Testis (tissue), 3 donors: Measurements from ENCODE around the gene YPEL3. TPM values are rescaled to one million over a fixed set of nuclear protein-coding genes. Genes with fewer than 3 reads are reported as not detected.
"Not testable (repeated sequence)": the region's sequence is repeated elsewhere in the genome, so short reads cannot be mapped to it uniquely, and the experiment has no call there.

Experiments used
- DNase-seq: peaks from one replicate; pipeline ENCODE4 v3.0.0-alpha.2; 2019
- H3K27ac ChIP-seq, 2 donors: fragments of 200-600 bp; sonication (generic); one replicate each; pipeline ENCODE4 v1.5.1; 2019
- H3K27me3 ChIP-seq: fragments of 200-600 bp; sonication (generic); one replicate; pipeline ENCODE4 v1.5.1; 2019
- H3K36me3 ChIP-seq: fragments of 200-600 bp; sonication (generic); one replicate; pipeline ENCODE4 v1.5.1; 2017; ENCODE audit warnings: low read depth; ENCODE audit errors: missing control alignments
- H3K4me1 ChIP-seq: fragments of 200-600 bp; sonication (generic); one replicate; pipeline ENCODE4 v1.5.1; 2019
- H3K4me3 ChIP-seq, 2 donors: fragments of 200-600 bp; sonication (generic); one replicate each; pipeline ENCODE4 v1.5.1; 2017 to 2019
- H3K9me3 ChIP-seq: fragments of 200-600 bp; sonication (generic); one replicate; pipeline ENCODE4 v1.5.1; 2017
- CTCF ChIP-seq, 3 experiments: fragments of 450-650 bp in 2 of 3; fragments of 200-600 bp in 1 of 3; sonication (generic) in 1 of 3; IDR thresholded peaks; one replicate each; pipeline ENCODE4 v1.5.1; 2016 to 2019; ENCODE audit warnings: antibody characterized with exemption in 3 of 3, mild to moderate bottlenecking in 2 of 3, moderate library complexity in 1 of 3
- POLR2A ChIP-seq: fragments of 450-650 bp; IDR thresholded peaks from one replicate; pipeline ENCODE4 v1.6.1; 2017; ENCODE audit warnings: antibody characterized with exemption, mild to moderate bottlenecking, moderate library complexity
- WGBS, 2 donors: methylation state at CpG; one replicate each; pipeline ENCODE4 v1.1.5; 2018; 5-methylcytosine and 5-hydroxymethylcytosine counted together
- intact Hi-C: fragments of 100-400 bp; cut with DNase I; formaldehyde crosslinking; loops from one replicate; pipeline ENCODE4 v1.15.1; 2023; ENCODE audit warnings: low total_unique reads
- polyA plus RNA-seq: library from polyadenylated mRNA; stranded (reverse); fragments of 350-450 nt; fragmentation: Illumina TruSeq; extraction: RNeasy Lipid Tissue Mini Kit (QIAGEN cat#74804); gene quantifications from one replicate; pipeline ENCODE4 v1.2.3, GENCODE V29; 2014; ENCODE audit warnings: low read depth, low replicate concordance; ENCODE audit not compliant: insufficient read depth
- total RNA-seq, 2 donors: library from RNA; depleted of rRNA; stranded (reverse); fragments of >200 nt; gene quantifications; one replicate each; pipeline ENCODE4 v1.2.3, GENCODE V29; 2016

YPEL3 gene
- total and polyA plus RNA-seq, 3 donors from 2014 or later, result 55.3 to 75.3 (median 69.4) TPM

DNA sequence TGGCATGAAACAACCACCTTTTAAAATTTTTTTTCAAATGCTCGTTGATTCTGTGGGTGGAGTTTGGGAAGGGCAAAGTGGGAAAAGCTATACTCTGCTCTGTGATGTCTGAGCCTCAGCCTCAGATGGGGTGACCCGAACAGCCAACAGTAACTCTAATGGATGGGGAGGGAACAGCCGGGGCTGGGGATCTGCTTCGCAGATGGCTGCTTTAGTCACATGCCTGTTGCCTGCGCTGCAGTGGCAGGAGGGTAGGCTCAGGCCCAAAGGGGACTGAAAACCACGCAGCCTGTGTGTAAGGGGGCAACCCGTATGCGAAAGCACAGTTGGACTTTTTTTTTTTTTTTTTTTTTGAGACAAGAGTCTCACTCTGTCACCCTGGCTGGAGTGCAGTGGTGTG lies 41.9 kb upstream of the YPEL3 start:
- DNase-seq, result no peak
- H3K4me1 ChIP-seq, result no peaks in the 10 kb centered on the region
- no peaks in the 10 kb centered on the region for H3K36me3 ChIP-seq
- no peak overlapping the region for H3K4me3 ChIP-seq
- H3K9me3 ChIP-seq, result no peaks in the 10 kb centered on the region
- TF ChIP-seq CTCF (IDR thresholded peaks at IDR 0.05), result no peak
- H3K27ac ChIP-seq, result no peak overlapping the region
- intact Hi-C loops, result no loop called here
- WGBS, 2 donors, result 86% methylated on average over 8 of the region's 8 CpGs
- no peaks in the 10 kb centered on the region for H3K27me3 ChIP-seq

DNA sequence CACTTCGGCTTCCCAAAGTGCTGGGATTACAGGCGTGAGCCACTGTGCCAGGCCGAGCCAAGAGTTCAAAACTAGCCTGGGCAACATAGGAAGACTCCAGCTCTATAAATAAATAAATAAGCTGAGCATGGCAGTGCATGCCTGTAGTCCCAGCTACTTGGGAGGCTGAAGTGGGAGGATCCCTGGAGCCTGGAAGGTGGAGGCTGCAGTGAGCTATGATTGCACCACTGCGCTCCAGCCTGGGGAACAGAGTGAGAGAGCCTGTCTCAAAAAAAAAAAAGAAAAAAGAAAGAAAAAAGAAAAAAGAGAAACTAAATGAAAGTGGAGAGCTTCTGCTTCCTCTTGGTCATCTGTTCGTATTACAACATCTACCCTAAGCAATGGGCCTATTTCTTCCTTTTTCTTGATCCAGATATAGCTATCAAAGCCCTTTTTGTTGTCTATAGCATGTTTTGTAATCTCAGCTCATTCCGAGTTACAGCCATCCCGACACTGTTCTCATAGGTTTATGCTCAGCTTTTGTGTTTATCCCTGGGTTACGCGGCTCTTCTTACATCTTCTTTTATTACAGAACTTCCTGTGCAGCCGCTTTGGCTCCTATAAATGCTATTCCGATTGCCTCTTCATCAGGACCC lies 41.1 kb upstream of the YPEL3 start:
- DNase-seq, result no peak
- intact Hi-C loops, result no loop called here
- no peaks in the 10 kb centered on the region for H3K36me3 ChIP-seq
- H3K9me3 ChIP-seq, result no peaks in the 10 kb centered on the region
- WGBS, 2 donors, result 79 to 80% methylated on average over 11 of the region's 11 CpGs
- no peaks in the 10 kb centered on the region for H3K27me3 ChIP-seq
- H3K4me3 ChIP-seq, result no peak overlapping the region
- no peaks in the 10 kb centered on the region for H3K4me1 ChIP-seq
- no peak overlapping the region for H3K27ac ChIP-seq
- TF ChIP-seq CTCF (IDR thresholded peaks at IDR 0.05), result no peak
- TF ChIP-seq POLR2A, result no peak

GRCh38 chr16:30132591-30132990 lies 36.6 kb upstream of the YPEL3 start:
- H3K36me3 ChIP-seq, result no peaks in the 10 kb centered on the region
- H3K9me3 ChIP-seq, result no peaks in the 10 kb centered on the region
- no peak for DNase-seq
- WGBS, 2 donors, result 57 to 63% methylated on average over 3 of the region's 3 CpGs
- TF ChIP-seq CTCF (IDR thresholded peaks at IDR 0.05), result no peak
- no peak for TF ChIP-seq POLR2A
- no peaks in the 10 kb centered on the region for H3K27me3 ChIP-seq
- intact Hi-C loops, result no loop called here
- no peaks in the 10 kb centered on the region for H3K4me1 ChIP-seq
- no peak overlapping the region for H3K4me3 ChIP-seq
- no peak overlapping the region for H3K27ac ChIP-seq

DNA sequence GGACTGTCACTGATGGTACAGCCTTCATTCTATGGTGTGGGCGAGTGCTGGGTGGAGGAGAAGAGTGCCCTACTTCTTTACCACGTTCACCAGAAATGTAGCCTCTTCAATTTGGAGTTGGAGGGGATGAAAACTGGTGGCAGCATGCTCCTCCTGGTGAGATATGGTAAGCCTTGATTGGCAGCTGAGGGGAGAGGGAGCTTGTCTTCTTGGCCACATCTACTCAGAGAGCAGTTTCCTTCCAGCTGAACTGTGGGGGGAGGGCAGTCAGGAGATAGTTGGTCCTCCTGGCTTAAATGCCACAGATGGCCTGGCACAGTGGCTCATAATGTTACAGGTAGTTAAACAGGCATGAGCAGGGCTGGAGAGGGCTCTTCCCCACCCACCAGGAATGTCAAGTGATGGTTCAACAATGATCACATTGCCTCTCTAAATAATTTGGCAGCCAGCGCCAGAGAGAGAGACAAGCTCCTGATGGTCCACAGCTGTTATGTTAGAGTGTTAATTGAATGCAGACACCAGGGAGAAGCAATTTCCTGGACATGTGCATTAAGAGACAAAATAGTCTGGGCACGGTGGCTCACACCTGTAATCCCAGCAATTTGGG lies 36.0 kb upstream of the YPEL3 start:
- Histone ChIP-seq H3K36me3 (no peaks in the 10 kb centered on the region), H3K4me3 (no peak overlapping the region), H3K9me3 (no peaks in the 10 kb centered on the region), H3K27me3 (no peaks in the 10 kb centered on the region), H3K27ac (no peak overlapping the region), H3K4me1 (no peaks in the 10 kb centered on the region)
- intact Hi-C loops, result no loop called here
- 66 to 79% methylated on average over 4 of the region's 4 CpGs for WGBS, 2 donors
- no peak for DNase-seq
- no peak for TF ChIP-seq POLR2A
- no peak for TF ChIP-seq CTCF (IDR thresholded peaks at IDR 0.05)

DNA sequence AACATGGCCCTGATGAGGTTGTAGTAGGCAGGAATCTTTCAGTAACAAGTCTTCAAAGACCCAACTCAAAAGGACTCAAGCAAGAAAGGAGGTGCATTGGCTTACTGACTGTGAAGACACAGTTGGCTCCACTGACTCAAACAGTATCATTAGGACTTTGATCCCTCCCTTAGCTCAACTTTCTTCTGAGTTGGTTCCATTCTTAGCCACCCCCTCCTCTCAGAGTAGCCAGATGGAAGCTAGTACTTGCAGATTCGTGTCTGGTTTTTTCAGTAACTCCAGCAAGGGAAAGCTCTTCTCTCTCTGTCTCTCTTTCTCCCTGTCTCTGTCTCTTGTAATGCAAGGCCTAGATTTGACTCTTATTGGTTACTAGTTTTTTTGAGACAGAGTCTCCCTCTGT lies 32.0 kb upstream of the YPEL3 start:
- no peaks in the 10 kb centered on the region for H3K36me3 ChIP-seq
- H3K27ac ChIP-seq, result no peak overlapping the region
- 88 to 90% methylated on average over 1 of the region's 1 CpG for WGBS, 2 donors
- no peaks in the 10 kb centered on the region for H3K27me3 ChIP-seq
- peaks cover 8% of the 10 kb centered on the region for H3K4me1 ChIP-seq
- TF ChIP-seq POLR2A (no peak), CTCF (IDR thresholded peaks at IDR 0.05) (no peak)
- intact Hi-C loops, result loop anchor here (10.0 kb wide), 1 partner anchor 47 kb away; no protein-coding TSS in a partner anchor
- DNase-seq, result no peak
- no peaks in the 10 kb centered on the region for H3K9me3 ChIP-seq
- H3K4me3 ChIP-seq, result no peak overlapping the region

- H3K4me3 ChIP-seq, H3K27me3 ChIP-seq, H3K36me3 ChIP-seq, DNase-seq, H3K27ac ChIP-seq, H3K9me3 ChIP-seq: not testable (repeated sequence)
- intact Hi-C loops, result loop anchor here (10.0 kb wide), 1 partner anchor 49 kb away; no protein-coding TSS in a partner anchor
- WGBS, 2 donors, result 90 to 94% methylated on average over 9 of the region's 9 CpGs
- peaks cover 20% of the 10 kb centered on the region for H3K4me1 ChIP-seq
These were observed 29.7 kb upstream of the YPEL3 start for GRCh38 chr16:30125690-30126089.
